ENCODE measurements around the gene SLC51A.
"Not testable (repeated sequence)": the region's sequence is repeated elsewhere in the genome, so short reads cannot be mapped to it uniquely, and the experiment has no call there.

SLC51A gene

DNA sequence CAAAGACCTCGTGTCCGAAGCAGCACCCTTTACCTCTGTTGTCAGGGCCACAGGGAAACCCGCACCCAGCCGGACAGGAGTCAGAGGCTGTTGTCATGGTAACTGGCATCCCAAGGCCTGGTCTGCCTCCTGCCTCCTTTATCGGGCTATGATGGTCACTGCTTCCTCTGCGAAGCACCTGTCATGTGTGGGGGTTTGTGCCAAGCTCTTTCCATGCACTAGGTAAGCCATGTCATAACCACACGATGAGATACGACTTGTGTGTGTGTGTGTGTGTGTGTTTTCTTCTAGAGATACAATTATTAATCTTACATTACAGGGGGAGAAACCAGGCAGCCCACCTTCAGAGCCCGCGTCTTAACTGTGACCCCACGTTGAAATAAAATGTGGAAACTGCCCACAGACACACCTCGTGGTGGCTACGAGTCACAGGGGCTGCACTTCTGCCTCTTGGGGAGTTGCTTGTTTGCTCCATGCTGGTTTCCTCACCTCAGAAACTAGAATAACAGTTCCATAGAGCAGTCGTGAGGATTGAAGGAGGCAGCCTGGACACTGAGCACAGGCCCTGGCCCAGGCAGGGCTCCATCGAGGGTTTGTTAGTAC, 23.1 kb upstream of the SLC51A start:
- no peak for DNase-seq (ENCODE audit: low read depth in 2 of 2)

DNA sequence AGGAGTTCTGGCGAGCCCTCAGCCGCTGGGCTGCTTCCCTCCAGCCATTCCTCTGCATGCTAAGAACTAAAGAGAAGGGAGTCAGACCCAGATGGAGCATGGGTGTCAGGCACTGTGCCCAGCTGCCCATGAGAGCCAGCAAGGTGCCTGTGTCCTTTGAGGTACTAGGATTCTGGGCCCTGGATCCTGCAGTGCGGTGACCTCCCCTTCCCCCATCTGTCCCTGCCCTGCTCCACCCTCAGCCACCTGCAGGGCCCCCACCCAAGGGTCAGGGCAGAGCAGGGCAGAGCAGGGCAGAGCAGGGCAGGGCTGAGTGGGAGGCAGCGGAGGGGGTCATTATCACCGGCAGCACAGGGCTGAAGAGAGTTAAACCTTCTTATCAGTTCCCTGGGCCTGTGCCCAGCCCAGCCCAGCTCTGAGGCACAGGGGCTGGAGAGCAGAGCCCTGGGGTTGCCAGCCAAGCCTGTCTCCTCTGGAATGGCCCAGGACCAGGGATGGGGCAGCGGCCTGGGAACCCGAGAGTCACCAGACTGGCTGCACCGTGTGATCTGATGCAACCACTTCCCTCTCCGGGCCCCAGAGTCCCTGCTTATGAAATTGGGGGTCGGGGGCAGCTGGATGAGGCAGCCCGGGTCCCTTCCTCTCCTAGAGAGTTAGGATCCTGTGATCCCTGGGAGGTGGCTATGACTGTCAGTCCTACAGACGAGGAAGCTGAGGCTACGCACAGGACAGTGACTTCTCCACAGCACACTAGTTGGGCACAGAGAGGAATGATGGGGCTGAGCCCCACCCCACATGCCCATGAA, 22.4 kb upstream of the SLC51A start:
- no peak for DNase-seq (ENCODE audit: low read depth in 2 of 2)

DNA sequence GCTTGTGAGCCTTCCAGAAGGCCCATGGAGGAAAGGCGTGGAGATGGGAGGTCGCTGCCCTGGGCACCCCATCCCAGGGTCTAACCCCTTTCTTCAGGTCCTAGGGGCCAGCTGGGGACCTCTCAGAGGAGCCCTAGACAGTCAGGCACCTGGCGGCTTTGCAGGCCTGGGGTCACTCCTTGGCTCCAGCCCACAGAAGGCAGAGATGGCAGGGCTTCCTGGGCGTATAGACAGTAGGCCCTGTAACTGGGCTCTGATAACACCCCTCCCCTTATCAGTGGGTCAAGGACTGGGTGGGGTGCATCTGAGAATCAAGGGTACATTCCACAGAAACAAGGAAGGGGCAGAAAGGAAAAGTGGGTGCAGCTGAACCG, 21.8 kb upstream of the SLC51A start:
- no peak for DNase-seq (ENCODE audit: low read depth in 2 of 2)

DNA sequence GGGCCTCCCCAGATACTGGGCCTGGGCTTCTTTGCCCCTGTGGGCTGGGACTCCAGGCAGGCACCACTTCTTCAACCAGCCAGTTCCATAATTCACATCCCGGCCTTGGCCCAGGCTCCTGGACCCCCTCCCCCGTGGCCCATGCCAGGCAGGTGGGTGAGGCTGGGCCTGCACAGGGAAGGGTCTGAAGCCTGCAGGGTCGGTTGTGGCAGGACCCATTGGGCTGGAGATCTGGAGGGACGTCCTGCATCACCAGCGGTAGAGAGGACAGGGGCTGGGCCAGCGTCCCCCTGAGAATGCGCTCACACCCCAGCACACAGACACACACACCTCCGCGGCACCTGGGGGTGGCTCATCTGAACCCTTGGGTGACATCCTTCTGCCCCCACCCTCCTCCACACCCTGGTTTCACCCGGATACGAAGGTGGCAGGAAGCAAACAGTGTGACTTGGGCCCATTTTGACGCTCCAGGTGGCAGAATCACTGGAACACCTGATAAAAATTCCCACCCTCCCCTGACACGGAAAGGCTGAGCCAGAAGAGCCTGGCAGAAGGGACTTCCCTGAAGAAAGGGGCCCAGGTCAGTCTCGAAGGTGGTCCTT, 20.6 kb upstream of the SLC51A start:
- no peak for DNase-seq (ENCODE audit: low read depth in 2 of 2)

DNA sequence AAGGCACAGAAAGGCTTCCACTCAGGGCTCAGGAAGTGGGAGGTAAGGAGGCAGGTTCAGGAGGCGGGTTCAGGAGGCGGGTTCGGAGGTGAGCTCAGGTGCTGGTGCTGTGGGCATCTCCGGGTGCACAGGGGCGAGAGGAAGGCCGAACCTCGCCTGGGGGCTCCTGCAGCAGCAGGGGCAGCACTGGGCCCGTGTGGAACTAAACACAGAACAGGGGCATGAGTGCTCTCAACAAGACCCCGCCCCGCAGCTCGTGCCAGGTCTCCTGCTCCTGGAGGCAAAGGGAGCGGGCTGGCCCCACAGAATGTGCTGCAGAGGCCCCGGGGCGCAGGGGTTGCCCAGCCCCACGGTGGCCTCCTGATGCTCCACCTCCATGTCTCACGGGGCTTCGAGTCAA, 18.8 kb upstream of the SLC51A start:
- DNase-seq (ENCODE audit: low read depth in 2 of 2): no peak

DNA sequence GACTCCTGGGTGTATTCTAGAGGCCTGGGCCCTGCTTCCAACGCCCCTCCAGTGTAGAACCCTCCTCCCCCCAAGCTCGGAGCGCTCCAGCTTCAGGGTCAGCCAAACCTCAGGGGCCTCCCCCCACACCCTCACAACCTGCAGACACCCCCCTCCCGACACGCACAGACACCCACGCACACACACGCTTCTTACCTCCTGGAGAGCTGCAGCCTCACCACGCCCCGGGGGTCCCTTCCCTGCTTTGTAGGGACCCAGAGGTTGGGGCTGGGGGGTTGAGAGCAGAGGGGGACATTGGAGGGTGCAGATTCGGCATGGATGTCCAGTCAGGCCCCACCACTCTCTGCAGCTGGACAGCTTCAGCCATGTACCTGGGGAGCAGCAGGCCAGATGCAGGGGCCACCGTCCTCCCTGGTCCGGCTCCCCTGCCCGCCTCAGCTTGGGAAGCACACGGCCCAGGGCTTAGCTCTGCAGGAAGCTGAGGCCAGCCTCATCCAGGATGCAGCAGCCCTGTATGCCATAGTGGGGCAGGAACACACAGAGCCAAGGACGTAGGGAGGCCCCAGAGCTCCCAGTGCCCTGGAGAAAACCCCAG, 18.2 kb upstream of the SLC51A start:
- DNase-seq (ENCODE audit: low read depth in 2 of 2): no peak

DNA sequence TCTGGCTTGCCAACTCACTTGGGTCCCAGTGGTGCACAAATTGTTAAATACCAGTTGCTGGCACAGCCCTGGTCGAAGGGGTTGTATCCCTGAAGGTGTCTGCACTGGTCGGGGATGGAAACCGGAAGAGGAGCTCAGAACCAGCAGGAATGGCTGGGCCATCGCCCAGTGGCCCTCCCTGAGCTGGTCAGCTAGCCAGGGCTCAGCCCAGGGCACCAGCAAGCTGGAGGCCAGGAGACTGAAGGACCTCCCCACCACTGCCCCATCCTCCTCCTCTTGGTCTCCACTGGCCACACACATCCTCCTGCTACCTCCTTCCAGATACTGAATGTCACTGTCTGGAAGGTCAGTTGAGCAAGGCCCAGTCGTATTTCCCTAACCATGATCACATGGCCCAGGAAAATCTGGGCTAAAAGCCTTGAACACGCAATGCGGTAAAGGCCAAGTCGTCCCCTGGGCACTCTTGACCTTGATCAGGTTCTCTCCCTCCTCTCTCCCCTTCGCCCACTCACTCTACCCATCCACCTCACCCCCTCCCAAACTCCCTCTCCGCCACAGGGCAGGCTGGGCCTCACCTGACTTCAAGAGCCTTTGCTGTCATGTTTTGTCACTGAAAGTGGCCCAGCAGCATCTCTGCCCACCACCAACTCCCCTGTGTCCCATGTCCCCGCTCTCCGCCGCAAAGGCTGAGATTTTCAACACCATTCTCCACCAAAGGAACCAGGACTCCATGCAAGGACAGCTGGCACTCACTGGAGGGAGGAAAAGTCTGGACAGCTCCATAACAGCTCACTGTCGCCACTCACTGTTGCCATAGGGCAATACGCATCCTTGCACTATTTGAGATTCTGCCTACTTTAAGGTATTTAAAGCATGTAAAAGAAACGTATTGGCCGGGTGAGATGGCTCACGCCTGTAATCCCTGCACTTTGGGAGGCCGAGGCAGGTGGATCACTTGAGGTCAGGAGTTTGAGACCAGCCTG, 17.3 kb upstream of the SLC51A start:
- no peak for DNase-seq (ENCODE audit: low read depth in 2 of 2)

DNA sequence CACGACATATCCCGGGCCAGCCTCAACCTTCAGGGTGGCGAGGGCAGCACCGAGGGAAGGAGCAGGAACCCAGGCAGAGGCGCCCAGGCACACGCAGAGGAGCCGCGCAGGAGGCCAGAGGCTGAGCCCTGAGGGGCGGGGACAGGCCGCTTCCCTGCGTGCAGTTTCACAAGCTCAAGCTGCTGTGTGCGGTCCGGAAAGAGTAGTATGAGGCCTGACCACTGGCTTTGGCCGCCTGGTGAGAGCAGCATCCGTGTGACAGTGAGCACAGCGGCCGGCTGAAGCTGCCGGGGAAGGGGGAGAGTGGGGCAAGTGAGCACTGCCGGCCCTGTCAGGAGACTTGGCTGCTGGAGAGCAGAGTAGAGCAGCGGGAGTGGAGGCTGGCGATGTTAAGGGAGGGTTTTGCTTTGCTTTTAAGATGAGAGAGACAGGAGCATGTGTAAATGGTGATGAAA, 13.8 kb upstream of the SLC51A start:
- DNase-seq (ENCODE audit: low read depth in 2 of 2): no peak

DNA sequence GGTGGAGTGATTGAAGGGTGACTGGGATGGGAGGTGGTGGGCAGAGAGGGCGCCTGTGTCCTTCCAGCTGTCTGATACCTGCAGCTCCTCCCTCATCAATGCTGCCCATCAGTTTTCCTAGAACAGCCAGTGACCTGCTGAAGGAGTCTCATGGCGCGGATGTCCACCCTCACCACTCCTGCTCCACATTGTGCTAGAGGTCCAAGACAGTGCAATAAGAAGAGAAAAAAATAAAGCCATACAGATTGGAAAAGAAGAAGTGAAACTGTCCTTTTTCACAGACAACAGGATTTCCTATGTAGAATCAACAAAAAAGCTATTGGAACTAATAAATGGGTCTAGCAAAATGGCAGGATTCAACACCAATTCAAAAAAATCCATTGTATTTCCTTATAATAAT, 12.5 kb upstream of the SLC51A start:
- DNase-seq (ENCODE audit: low read depth in 2 of 2): no peak

DNA sequence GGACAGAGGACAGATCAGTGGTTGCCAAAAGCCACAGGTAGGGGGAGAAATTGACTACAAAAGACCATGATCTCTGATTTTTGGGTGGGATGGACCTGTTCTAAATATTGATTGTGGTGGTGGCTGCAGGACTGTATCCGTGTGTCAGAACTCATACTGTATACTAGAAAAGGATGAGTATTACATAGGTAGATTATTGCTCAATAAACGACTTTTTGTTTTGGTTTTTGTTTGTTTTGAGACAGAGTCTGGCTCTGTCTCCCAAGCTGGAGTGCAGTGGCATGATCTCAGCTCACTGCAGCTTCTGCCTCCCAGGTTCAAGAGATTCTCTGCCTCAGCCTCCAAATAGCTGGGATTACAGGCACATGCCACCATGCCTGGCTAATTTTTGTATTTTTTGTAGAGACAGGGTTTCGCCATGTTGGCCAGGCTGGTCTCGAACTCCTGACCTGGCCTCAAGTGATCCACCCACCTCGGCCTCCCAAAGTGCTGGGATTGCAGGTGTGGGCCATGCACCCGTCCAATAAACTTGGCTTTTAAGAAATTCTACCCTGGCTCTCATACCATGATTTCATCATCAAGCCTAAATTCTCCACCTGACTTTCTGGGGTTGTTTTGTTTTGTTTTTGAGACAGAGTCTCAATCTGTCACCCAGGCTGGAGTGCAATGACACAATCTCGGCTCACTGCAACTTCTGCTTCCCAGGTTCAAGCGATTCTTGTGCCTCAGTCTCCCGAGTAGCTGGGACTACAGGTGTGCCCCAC, 10.7 kb upstream of the SLC51A start:
- DNase-seq (ENCODE audit: low read depth in 2 of 2): not testable (repeated sequence)

DNA sequence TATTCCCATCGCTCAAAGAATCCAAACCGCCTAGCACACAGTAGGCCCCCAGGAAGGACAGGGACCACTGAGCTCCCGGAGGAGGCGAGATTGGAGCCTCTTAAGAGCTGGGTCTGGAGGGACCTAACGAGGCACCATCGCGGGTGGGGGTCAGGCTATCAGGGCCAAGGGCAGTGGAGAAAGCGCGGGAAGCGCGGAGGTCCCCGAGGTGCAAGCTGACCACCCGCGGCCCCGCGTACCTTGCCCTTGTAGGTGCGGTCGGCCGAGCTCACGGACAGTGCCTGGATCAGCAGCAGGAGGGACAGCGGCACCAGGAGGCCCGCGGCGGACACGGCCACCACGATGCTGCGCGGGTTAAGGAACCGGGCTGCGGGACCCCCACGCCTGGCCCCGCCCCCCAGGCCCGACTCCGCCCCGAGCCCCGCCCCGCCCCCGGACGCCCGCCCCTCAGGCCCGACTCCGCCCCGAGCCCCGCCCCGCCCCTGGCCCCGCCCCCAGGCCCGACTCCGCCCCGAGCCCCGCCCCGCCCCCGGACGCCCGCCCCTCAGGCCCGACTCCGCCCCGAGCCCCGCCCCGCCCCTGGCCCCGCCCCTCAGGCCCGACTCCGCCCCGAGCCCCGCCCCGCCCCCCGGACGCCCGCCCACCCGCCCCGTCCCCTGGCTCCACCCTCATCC, 9.0 kb upstream of the SLC51A start:
- no peak for DNase-seq (ENCODE audit: low read depth in 2 of 2)

DNA sequence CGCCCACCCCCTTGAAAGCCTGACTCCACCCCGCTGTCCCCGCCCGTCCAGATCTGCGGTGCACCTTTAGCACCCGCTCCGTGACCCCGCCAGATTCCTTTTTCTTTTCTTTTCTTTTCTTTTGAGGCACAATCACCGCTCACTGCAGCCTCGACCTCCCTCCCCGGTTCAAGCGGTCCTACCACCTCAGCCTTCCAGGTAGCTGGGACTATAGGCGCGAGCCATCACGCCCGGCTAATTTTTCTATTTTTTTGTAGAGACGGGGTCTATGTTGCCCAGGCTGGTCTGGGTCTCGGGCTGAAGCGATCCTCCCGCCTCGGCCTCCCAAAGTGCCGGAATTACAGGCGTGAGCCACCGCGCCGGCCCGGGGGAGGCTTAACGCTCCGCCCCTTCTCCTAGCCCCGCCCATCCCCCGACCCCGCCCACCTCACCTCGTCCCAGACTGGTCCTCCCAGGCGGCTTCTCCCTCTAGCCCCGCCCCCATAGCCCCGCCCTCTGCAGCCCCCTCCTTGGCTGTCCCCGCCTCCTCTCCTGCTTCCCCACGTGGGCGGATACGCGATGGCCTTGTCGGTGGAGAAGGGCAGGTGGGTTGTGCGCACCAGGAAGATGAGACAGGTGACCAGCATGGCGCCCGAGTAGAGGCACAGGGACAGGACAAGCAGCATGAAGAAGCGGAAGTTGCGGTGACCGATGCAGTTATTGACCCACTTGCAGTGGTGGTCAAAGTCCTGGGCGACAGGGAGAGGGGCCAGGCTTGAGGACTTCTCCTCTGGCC, 8.3 kb upstream of the SLC51A start:
- DNase-seq (ENCODE audit: low read depth in 2 of 2): no peak

DNA sequence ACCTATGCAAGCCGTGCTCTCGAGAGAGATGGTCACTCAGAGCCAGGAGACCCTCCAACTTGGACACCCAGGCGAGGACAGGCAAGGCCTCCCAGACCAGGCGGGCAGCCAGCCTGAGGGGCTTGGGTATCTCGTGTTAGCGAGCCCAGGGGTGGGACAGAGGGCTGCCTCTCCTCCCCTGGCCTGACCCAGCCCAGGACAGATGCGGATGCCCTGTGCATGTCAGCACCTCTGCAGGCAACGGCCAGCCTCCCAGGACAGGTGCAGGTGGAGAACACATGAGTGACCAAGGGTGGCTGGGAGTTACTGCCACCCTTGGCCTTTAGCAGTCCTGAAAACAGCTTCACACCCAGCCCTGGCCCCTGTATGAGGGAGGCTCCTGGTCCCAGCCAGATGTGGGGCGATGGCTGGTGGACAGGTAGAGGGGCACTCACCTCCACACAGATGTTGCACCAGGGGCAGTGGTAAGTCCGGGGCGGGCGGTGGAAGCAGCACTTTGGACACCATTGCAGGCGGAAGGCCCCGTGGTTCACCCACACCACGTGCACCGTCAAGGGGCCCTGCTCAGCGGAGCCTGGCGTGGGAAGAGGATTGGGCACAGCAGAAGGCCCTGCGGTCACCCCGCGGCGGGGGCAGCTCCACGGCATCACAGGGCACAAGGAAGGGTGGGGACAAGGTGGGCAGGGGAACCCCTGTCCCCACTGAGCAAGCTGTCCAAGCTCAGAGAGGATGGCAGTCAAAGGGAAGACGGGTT, 7.2 kb upstream of the SLC51A start:
- no peak for DNase-seq (ENCODE audit: low read depth in 2 of 2)

DNA sequence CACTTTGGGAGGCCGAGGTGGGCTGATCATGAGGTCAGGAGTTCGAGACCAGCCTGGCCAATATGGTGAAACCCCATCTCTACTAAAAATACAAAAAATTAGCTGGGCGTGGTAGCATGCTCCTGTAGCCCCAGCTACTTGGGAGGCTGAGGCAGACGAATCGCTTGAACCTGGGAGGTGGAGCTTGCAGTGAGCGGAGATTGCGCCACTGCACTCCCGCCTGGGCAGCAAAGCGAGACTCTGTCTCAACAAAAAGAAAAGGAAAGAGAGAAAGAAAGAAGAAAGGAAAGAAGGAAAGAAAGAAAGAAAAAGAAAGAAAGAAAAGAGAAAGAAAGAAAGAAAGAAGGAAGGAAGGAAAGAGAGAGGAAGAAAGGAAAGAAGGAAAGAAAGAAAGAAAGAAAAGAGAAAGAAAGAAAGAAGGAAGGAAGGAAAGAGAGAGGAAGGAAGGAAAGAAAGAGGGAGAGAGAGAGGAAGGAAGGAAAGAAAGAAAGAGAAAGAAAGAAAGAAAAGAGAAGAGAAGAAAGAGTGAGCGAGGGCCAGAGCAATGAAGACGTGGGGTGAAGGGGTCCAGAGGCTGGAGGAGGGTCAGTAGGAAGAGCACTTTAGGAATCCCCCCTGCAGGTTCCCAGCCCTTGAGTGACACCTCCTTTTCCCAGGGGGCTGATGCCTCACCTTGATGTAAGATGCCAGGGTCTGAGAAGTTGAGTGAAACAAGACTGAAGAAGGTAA, 6.2 kb upstream of the SLC51A start:
- DNase-seq (ENCODE audit: low read depth in 2 of 2): not testable (repeated sequence)

DNA sequence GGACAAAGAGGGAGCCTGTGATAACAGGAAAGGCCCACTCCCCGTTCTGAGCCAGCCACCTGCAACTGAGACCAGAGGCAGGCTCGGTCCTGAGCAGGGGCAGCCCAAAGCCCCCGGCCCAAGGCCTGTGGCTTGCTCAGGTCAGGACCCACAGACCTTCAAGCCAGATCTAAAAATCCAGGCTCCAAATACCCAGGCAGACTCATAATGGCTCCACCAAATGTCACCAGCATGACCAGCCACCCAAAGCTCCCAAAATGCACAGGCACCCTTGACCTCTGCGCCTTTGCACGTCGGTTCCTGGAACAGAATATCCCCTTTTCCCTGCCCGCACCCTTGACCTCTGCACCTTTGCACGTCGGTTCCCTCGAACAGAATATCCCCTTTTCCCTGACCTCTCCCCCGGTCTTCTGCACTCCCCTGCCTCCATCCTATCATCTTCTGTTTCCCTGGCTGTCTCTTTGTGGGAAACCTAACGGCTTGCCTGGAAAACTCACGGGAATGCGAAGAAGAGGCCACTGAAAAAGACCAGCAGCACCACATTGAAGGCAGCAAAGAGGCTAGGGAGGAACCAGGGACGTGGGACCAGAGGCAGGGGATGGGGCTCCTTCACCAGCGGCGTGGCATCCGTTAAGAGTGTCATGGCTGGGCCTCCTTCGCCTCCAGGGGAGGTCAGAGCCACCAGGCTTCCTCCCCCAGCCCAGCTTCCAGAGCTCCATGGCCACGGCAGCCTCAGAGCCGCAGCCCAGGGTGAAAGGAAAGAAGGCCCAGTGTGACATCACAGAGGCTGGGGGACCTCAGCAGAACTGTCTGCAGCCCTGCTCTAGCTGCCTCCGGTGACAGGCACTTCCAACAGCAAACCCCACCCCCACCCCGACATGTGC, 5.4 kb upstream of the SLC51A start, which contains the start of gene ZDHHC19:
TSS of gene ZDHHC19 (minus strand) at position 728 of the 884 bp plus-strand sequence. CDS start at position 643, 85 bp downstream.
- DNase-seq (ENCODE audit: low read depth in 2 of 2): no peak

DNA sequence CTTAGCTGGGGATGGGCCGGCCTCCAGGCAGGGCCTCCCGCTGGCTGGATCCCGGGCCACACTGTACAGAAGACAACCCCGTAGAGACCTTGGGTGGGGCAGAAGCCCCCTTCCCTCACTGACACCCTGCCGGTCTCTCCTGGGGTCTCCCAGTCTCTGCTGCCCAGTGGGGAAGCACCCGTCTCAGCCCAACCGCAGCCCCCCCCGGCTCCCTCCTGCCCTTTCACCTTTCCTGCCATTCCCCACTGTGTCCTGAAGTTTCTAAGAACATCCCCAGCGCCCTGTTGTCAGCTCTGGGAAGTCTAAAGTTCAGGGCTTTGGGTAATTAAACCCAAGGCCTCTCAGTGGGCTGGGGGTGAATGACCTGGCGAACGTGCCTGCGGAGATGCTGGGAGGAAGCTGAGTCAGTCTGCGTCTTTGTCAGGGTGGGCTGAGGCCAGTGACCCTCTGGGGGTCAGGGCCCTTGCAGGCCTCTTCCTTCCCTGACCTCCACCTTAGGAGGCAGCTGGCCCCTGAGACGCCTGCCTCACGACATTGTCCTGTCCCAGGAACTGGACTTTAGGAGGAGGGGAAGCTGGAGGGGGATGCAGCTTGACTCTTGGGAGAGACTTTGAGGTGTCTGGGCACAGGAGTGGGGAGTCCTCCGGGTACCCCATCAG, 1.4 kb upstream of the SLC51A start:
- no peak for DNase-seq (ENCODE audit: low read depth in 2 of 2)
